DMS79 treated with DMSO at 0.1 percent for 48 hours (cell line): ENCODE measurements around the gene SMIM8.
"Not testable (repeated sequence)": the region's sequence is repeated elsewhere in the genome, so short reads cannot be mapped to it uniquely, and the experiment has no call there.

Source experiments
- DNase-seq: peaks from one replicate; lab custom pipeline; 2025; lab: John Stamatoyannopoulos, UW

SMIM8 gene, protein sequence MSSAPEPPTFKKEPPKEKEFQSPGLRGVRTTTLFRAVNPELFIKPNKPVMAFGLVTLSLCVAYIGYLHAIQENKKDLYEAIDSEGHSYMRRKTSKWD

DNA sequence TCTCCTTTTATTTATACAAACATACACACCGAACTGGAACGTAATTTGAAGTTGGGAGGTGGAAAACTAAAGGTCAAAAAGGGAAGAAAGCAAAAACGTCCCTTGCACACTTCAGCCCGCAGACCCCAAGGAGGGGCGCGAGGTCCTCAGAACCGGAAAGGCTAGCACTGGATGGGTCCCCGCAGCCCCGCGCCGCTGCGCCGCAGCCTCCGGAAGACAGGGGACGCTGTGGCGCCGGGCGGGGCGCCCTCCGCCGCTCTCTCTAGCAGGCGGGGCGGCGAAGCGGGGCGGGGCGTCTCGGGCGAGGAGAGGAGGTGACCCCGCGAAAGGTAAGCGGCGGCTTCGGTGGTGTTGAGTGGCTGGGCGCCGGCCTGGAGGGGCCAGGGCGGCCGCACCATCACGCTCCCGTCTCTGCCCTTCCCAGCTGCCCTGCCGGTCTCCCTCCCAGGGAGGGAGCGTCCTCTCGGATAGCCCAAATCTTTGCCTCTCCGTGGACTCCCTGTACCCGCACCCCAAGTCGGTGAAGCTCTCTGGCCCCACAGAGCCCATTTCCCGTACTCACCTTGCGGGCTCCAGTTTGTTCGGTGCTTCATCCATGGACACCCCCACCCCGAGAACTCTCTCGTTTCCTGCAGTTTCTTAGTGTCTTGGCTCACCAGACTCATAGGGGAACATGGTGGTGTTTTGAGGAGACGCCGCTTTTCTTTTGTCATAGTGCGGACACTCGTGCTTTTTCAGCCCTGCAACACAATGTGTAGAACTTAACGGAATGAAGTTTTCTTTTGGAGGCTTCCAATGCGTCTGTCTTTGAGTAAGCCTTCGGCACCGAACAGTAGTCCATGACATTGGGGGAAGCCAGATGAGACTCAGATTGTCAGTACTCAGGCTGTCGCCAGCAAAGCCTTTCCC, at the start of gene SMIM8:
SMIM8 (plus strand) TSS at position 285 of the 909 bp plus-strand sequence. CDS start 14,444 bp downstream, outside the sequence.
- DNase-seq: peak; percentile 61

DNA sequence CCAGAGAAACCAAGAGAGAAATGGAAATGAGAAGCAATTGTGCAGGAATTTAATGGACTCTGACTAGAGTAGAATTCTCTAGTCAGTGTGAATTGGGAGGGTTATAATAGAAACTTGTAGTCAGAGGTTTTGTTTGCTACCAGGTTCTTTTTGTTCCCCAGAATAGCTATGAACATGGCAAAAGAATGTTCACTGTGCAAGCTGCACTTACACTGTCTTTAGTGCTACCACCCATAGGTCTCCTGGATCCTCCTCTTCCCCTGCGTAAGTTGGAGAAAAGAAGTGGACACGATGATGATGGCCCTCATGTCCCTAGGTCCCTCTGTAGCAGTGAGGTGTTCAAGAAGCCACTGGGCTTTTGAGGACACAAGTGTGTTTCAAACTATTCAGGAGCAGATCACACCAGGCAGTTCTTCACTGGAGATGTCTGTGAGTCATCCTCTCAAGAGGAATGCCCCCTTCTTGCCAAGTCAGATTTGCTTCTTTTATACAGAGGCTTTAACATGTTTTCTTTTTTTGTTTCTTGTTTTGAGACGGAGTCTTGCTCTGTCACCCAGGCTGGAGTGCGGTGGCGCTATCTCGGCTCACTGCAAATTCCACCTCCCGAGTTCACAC, 47.6 kb upstream of the SMIM8 start:
- no peak for DNase-seq

DNA sequence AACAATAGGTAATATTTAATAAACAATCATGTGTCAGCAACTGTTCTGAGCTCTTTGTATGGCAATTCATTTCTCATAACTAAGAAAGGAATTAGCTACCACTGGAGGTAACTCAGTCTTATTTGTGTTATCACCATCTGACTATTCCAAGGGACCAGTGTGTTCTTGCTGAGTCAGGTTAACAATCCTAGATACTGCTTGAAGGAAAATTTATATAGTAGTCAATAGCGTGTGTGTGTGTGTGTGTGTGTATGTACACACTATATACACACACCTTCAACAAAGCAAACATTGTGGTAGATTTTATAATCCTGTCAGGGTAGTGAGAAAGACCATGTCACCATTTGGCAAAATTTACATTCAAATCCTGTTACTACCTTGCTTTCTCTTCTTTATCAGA, 45.8 kb upstream of the SMIM8 start:
- DNase-seq: no peak

DNA sequence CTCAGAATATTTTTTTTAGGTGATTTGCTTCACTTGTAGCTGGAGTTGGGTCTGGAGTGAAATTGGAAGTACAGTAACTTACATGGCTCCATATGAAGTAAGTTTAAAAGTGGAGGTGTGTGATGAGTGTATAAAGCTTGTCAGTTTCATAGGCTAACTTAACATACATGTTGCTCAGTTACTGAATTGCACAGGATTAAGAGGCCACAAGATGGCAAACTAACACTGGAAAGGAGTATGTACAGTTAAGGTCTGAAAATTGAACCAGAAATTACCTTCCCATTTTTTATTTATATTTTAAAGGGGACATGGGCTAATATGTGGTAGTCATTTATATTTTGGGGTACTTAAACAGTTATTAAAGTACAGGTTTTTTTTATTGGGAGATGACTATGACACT, 45.3 kb upstream of the SMIM8 start:
- no peak for DNase-seq

DNA sequence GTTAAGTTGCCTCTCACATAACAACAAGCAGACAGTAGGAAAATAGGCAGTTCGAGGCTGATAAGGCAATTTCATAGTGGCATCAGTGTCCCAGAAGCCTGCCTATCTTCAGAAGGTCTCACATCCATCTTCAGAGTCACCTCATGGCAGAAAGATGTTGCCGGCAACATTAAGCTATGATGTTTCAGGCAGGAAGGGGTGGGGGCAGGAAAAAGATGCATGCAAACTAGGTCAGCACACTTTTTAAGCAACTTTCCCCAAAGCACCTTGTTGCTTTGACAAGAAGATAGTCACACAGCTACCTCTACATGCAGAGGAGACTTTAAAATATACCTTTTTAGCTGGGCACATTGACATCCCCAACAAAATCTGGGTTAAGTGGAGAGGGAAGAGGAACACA, 43.2 kb upstream of the SMIM8 start:
- no peak for DNase-seq

DNA sequence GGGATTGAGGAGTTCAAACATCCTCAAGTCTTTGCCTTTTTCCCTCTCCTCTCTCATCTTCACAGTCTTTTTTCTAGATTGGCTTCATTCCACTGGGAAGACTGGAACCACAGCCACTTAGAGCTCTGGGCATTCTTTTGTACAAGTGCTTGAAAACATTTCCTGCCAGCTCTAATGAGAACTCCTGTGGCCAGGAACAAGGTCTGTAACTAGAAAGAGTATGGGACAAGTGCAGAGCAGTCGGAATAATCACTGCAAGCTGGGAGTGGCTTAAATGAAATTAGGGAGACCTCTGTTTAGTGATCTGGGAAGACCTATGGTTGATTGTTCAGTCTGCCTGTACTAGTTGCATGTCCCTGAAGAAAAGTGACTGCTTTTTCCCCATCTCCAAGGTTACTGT, 41.0 kb upstream of the SMIM8 start:
- DNase-seq: no peak

DNA sequence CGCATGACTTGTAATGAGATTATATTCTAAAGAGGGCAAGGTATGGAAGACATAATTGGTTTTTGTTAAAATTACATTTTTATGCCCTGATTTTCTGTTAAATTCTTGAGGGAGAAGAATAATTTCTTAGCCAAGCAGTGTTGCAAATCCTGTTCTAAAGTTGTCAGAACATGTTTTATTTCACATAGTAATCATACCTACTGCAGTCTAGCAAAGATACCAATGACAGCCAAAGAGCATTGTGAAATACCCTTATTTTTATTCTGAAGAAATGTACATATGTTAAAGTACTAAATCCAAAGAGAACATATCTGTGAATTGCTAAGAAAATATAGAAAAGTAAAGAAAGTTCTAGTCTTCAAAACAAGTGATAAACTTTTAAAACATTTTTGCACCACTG, 39.6 kb upstream of the SMIM8 start:
- DNase-seq: no peak

DNA sequence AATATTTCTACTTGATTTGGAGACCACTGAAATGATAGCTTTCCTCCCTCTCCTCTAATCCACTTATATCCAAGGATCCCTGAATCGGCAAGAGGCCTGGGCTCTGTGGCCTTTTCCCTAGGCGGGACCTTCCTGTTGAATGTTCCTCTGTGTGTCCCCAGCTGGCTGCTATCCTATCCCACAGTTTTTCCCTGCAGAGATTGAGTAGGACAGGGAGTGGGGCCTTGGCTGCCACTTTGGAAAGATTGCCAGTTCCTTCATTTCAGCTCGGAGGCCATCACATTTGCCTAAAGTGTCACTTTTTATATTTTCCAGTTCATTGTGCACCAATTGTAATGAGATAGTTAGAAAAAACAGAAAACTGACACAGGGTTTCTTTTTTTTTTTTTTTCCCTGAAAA, 38.9 kb upstream of the SMIM8 start:
- DNase-seq: no peak

DNA sequence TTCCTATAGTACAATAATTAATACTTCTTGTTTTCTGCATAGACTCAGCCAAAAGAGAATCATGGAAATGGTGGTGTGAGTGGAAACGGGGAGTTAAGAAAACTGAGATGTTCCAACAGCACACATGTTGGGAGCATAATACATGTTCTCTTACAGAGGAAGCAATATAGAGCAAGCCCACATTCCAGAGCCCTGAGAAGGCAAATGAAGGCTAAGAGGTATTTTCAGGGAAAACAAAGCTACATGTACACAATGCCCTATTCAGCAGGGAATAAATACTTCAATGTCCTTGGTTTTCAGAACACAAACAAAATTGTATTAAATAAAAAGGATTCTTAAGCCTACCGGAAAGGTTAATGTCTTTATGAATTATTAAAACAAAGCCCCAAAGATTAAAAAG, 35.1 kb upstream of the SMIM8 start:
- no peak for DNase-seq

DNA sequence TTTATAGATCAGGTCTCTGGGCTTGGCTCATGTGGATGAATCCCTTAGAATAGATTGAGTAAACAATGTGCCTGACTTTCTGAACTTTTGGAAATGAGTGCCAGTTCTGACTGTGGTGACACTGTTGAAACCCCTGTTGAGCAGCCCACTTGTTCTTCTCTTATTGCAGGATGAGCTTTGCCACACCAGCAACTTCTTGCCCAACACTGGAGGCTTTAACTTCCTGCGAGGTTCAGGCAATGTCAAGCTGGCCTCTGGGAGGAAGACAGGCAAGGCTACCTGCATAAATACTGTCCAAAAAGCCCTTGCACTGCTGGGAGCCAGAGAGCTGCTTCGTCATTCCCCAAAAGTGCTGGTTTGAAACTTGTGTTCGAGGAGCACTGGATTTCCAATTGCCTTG, 32.8 kb upstream of the SMIM8 start:
- no peak for DNase-seq

DNA sequence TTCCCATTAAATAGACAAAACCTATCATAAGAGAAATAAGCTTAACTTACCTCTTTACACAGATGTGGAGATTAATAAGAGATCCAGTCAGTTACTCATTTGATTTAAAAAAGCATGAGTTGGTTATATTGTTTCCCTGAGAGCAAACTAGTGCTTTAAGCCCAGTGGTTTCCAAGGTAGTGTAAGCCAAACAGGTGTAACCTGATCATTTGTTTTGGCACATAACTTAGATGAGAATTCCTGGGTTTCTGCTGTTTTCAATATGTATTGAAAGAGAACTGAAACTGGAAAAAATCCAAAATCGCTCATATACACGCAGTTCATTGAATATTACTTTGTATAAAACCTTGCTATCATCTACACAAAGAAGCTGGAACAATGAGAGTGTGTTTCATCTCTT, 30.5 kb upstream of the SMIM8 start:
- DNase-seq: peak; percentile 4

DNA sequence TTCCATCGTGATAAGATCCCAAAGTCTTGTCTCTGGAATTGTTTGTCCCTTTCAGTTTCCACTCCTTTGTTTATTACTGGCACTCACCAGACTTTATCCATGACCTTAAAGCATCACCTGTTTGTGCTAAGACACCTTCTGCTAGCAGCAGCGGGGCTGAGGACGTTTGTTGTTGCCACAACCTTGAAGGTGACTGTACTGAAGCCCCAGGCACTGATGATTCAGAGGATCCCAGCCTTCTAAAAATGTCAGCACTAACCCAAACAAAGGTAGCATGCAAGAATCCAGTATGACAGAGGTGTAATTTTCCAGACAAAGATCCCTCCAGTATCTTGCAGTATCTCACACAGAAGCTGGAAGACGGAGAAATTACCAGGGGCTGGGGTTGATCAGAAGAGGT, 28.9 kb upstream of the SMIM8 start:
- no peak for DNase-seq

DNA sequence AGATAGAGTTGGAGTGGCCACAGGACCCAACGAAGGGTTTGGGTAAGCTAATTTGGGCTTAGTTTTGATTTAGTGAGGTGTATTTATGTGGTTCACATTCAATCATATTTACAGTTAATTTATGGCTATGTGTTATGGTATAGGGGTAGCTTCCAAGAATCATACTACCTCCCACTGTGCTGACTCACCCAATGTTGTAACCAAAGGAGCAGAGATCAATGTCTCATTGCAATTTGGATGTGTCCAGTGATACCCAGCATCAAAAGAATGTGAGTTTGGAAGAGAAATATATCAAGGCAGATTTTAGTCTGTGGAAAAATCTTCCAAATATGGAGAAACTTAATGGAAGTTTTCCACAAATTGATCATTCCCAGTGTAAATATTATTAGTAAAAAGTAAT, 25.3 kb upstream of the SMIM8 start:
- DNase-seq: no peak

DNA sequence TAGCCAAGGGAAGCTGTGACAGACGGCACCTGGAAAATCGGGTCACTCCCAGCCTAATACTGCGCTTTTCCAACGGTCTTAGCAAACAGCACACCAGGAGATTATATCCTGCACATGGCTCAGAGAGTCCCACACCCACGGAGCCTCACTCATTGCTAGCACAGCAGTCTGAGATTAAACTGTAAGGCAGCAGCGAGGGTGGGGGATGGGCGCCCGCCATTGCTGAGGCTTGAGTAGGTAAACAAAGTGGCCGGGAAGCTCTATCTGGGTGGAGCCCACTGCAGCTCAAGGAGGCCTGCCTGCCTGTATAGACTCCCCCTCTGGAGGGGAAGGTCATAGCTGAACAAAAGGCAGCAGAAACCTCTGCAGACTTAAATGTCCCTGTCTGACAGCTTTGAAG, 21.1 kb upstream of the SMIM8 start:
- not testable (repeated sequence) for DNase-seq

DNA sequence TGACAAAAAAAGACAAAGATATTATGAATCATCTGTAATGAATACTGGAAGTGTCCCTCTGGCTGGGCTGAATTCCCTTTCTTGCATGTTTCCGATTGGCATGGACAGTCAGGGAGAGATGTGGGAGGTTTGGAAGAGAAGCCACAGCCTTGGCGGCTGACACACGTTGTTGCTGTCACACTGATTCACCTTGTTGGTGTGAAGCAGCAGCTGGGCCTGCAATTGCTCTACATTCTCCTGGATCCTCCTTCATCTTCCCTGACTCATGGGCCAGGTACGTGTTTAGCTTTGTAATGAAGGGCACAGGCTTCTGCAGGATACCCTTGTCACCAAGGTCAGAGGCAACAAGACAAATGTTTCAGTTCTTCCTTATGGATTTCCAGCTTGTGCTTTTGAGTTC, 13.4 kb upstream of the SMIM8 start:
- no peak for DNase-seq

DNA sequence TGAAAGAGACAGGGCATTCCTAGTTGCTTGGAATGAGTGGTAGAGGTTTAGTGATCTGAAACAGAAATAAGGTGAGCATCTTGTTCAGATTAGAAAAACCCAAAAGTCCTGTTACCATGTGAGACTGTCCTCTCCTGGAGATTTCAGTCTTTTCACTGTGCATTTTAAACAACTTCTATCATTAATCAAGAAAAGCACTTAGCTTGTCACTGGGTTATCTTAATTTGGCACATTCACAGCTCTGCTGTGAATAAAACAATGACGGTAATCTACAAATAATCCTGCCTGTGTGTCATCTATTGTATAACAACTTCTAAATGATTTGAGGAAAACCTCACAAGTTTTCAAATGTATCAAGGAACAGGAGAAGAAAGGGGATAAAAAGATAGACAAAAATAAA, 9.5 kb upstream of the SMIM8 start:
- no peak for DNase-seq

DNA sequence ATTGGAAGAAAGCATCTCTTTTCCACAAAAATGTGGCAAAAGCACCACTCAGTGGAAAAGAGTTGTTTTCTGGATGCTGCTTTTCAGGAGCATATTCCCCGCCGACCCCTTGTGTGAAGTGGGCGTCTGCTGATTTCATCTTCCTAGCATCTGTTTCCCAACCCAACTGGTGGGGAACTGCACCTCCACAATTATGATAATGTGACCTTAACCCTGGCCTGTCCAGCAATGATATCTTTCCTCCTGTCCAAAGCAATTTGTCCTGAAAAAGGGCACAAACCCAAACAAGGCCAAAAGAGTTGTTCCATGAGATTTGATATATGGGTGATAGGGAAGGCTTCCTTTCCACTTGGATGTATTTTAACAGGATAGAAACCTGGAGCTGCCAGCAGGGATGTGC, 7.3 kb upstream of the SMIM8 start:
- no peak for DNase-seq

DNA sequence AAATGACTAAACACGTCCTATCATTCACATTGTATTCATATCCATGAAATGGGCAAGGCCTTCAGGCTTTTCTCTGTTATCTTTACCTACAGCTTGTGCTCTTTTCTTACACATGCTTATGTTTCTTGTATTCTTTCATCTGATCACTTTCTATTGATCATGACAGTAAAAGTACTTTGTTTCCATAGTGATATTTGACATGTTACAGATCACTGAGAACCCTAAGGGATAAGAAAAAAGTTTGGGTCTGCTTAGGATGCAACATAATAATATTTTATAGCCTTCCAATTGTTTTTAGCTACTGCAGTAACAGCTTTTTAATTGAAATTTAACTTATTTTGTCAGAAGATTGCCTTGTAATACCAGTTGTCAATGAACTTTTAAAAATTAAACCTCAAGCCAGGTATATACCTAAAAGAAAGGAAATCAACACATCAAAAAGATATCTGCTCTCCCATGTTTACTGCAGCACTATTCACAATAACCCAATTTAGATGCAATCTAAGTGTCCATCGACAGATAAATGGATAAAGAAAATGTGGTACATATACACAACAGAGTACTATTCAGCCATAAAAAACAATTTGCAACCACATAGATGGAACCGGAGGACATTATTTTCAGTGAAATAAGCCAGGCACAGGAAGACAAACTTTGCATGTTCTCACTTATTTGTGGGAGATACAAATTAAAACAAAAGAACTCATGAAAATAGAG, 3.0 kb upstream of the SMIM8 start:
- no peak for DNase-seq

DNA sequence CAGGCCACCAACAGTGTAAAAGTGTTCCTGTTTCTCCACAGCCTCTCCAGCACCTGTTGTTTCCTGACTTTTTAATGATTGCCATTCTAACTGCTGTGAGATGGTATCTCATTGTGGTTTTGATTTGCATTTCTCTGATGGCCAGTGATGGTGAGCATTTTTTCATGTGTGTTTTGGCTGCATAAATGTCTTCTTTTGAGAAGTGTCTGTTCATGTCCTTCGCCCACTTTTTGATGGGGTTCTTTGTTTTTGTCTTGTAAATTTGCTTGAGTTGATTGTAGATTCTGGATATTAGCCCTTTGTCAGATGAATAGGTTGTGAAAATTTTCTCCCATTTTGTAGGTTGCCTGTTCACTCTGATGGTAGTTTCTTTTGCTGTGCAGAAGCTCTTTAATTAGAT, 1.5 kb downstream of the SMIM8 start:
- DNase-seq: not testable (repeated sequence)

DNA sequence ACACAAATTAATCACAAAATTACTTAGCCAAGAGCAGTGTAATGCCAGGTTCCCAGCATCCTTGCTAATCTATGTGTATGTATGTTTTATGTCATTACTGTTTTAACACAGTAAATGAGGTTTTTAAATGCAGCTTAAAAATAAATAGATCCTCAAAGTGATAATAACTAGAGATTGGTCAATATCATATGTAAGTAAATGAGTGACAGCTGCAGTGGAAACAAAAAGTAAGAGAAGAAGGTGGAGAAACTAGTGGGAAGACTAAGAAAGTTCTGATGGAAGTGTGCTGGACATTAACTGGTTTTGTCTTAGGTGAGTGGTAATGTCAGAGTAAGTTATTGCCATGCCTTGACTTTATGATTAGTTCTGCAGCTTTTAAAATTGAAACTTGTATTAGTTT, 8.6 kb downstream of the SMIM8 start:
- DNase-seq: no peak

DNA sequence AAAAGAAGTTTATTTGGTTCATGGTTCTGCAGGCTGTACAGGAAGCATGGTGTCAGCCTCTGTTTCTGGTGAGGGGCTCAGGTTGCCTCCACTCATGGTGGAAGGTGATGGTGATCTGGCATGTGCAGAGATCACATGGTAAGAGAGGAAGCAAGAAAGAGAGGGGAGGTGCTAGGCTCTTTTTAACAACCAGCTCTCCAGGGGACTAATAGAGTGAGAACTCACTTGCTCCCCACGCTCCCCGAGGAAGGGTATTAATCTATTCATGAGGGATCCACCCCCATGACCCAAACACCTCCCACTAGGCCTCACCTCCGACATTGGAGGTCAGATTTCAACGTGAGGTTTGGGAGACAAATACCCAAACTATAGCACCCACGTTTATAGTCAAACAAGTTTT, 10.6 kb downstream of the SMIM8 start:
- DNase-seq: no peak

DNA sequence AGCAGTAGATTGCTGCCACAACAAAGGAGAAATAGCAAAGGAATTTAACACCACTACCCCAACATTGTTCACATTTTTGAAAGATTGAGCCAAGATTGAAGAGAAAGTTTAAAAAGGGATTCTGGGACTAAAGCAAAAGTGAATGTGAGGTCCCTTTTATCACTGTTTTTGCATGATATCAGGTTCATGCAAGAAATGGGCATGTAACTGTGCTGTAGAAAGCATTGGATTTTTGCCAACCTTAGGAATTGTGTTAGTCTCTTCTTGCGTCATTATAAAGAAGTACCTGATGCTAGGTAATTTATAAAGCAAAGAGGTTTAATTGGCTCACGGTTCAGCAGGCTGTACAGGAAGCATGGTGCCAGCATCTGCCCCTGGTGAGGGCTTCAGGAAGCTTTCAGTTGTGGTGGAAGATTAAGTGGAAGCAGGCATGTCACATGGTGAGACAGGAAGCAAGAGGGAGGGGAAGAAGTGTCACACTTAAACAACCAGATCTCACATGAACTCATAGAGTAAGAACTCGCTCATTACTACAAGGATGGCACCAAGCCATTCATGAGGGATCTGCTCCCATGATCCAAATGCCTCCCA, 11.3 kb downstream of the SMIM8 start:
- no peak for DNase-seq
